NCI-H510A treated with DMSO at 0.1 percent for 48 hours (cell line): Measurements from ENCODE around the gene PRRT1.
"Not testable (repeated sequence)": the region's sequence is repeated elsewhere in the genome, so short reads cannot be mapped to it uniquely, and the experiment has no call there.

Source experiments
- DNase-seq: peaks from one replicate; lab custom pipeline; 2025; lab: John Stamatoyannopoulos, UW

Gene PRRT1

GRCh38 chr6:32151863-32152768 is at the start of gene PRRT1:
TSS of gene PRRT1 (minus strand) at chr6:32151939. CDS start at chr6:32151827, 112 bp downstream.
- no peak for DNase-seq

- no peak for DNase-seq
Observed at GRCh38 chr6:32200711-32201475, 49.2 kb upstream of the PRRT1 start.

GRCh38 chr6:32198866-32199265 is 47.1 kb upstream of the PRRT1 start:
- DNase-seq, result no peak

- DNase-seq, result no peak
Observed at GRCh38 chr6:32198345-32198696, 46.6 kb upstream of the PRRT1 start.

- no peak for DNase-seq
Observed at GRCh38 chr6:32196682-32197616, 45.2 kb upstream of the PRRT1 start.

GRCh38 chr6:32195902-32196681 is 44.4 kb upstream of the PRRT1 start:
- peak; percentile 80 for DNase-seq

- peak; percentile 99 for DNase-seq
Observed at GRCh38 chr6:32195652-32195901, 43.8 kb upstream of the PRRT1 start.

- peak; percentile 34 for DNase-seq
Observed at GRCh38 chr6:32194825-32195651, 43.3 kb upstream of the PRRT1 start.

GRCh38 chr6:32194388-32194787 is 42.6 kb upstream of the PRRT1 start:
- no peak for DNase-seq

GRCh38 chr6:32193096-32193495 is 41.4 kb upstream of the PRRT1 start:
- not testable (repeated sequence) for DNase-seq

- peak; percentile 53 for DNase-seq
Observed at GRCh38 chr6:32192608-32193039, 40.9 kb upstream of the PRRT1 start, which contains the start of gene GPSM3. TSS of gene GPSM3 (minus strand) at chr6:32192643. CDS start at chr6:32192513, 130 bp downstream.

GRCh38 chr6:32191696-32192607 is 40.2 kb upstream of the PRRT1 start:
- DNase-seq, result no peak

- no peak for DNase-seq
Observed at GRCh38 chr6:32190911-32191677, 39.4 kb upstream of the PRRT1 start.

- peak; percentile 90 for DNase-seq
Observed at GRCh38 chr6:32190054-32190851, 38.5 kb upstream of the PRRT1 start, which contains the start of gene PBX2. TSS of gene PBX2 (minus strand) at chr6:32190202. CDS start at chr6:32189915, 287 bp downstream.

- DNase-seq, result no peak
Observed at GRCh38 chr6:32189742-32190053, 38.0 kb upstream of the PRRT1 start.

GRCh38 chr6:32189069-32189741 is 37.5 kb upstream of the PRRT1 start:
- DNase-seq, result no peak

GRCh38 chr6:32188381-32189068 is 36.8 kb upstream of the PRRT1 start:
- DNase-seq, result no peak
